ENCODE measurements around the gene CFDP1.

Gene CFDP1

DNA sequence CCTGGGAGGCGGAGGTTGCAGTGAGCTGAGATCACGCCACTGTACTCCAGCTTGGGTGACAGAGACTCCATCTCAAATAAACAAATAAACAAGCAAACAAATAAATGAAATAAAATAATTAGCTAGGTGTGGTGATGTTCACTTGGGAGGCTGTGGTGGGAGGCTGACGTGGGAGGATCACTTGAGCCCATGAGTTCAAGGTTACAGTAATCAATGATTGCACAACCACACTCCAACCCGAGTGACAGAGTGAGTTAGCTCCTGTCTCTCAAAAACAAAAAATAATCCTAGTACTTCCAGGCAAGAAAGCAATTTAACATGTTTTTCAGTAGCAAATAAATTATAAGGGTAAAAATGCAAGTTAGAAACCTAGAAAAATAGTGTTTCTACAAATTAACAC is 26.4 kb downstream of the CFDP1 start:
- DNase-seq (ENCODE audit: low read depth): no peak

DNA sequence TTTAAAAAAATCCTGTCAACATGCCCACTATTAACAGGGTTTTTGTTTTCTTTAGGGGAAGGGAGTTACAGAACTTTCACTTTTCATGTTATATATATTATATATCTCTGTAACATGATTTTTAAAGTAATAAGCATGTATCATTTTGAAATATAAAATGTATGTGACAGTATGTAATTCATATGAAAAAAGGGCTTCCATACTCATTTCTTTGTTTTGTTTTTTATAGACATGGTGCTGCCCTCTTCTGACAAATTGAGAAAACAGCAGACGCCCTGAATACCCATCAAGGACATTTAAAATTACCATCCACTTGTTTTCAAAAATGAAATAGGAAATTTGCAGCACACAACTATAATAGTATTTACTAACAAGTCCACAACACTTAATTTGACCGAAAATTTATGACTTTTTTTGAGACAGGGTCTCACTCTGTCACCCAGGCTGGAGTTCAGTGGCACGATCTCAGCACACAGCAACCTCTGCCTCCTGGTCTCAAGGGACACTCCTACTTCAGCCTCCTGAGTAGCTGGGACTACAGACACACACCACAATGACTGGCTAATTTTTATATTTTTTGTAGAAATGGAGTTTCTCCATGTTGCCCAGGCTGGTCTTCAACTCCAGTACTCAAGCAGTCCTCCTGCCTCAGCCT is 30.4 kb downstream of the CFDP1 start:
- no peak for DNase-seq (ENCODE audit: low read depth)

- no peak for DNase-seq (ENCODE audit: low read depth)
Observed at GRCh38 chr16:75402159-75402820, 31.0 kb downstream of the CFDP1 start.

DNA sequence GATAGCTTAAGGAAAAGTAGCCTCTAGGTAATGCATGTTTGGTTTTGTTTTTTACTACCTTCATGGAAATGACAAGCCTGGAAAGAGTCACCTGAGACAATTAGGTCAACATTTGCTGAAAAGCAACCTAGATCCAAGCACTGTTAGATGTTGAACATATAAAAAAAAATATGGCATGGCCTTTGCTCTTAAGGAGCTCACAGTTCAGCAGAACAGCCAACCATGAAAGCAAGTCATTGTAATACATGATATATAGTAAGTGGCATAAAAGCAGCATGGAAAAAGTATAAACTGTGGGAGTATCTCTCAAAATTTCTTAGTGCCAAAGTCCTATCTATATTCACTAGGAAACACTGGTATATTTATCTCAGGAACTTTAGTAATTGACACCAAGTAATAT is 31.6 kb downstream of the CFDP1 start:
- DNase-seq (ENCODE audit: low read depth): no peak

- DNase-seq (ENCODE audit: low read depth): no peak
Observed at GRCh38 chr16:75398333-75398732, 35.0 kb downstream of the CFDP1 start.

DNA sequence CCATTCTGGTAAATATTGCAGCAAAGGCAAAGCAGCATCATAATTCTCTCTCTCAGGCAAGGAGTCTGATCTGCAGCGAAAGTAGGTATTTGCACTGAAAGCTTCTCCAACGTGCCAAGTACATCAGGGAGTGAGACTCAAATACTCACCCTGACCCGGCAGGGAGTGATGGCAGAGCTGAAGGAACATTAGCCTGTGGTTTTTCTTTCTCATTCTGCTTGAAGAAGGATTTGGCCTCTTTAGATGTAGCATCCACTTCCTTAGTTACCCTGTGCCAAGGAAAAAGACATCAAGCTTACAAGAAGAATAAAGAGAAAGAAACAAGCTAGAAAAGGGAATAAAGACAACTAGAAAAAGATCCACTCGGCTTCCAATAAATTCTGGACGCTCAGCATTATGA is 38.4 kb downstream of the CFDP1 start:
- no peak for DNase-seq (ENCODE audit: low read depth)

- DNase-seq (ENCODE audit: low read depth): no peak
Observed at GRCh38 chr16:75392906-75393305, 40.4 kb downstream of the CFDP1 start.

- DNase-seq (ENCODE audit: low read depth): no peak
Observed at GRCh38 chr16:75390926-75391653, 42.2 kb downstream of the CFDP1 start.

GRCh38 chr16:75389096-75389690 is 44.1 kb downstream of the CFDP1 start:
- no peak for DNase-seq (ENCODE audit: low read depth)

- DNase-seq (ENCODE audit: low read depth): no peak
Observed at GRCh38 chr16:75387951-75388350, 45.4 kb downstream of the CFDP1 start.

- DNase-seq (ENCODE audit: low read depth): no peak
Observed at GRCh38 chr16:75385507-75386152, 47.7 kb downstream of the CFDP1 start.

DNA sequence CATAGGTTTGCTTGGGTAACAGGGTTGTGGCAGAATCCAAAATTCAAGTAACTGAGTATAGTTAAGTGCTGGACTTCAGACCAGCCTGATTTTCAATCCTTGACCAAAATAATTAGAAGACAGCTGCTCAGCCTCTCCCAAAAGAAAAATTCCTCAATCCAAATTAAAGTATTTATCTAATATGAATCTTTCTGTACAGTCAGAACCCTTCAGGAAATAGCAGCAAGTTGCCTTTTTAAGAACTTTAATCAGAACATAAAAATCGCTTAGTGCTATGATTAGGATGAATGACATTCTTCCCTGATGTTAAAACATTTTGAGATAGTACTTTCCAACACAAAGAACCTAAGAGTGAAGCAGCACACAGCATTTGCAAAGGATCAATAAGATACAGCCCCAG is 50.2 kb downstream of the CFDP1 start:
- DNase-seq (ENCODE audit: low read depth): no peak

- DNase-seq (ENCODE audit: low read depth): no peak
Observed at GRCh38 chr16:75382611-75383010, 50.7 kb downstream of the CFDP1 start.

GRCh38 chr16:75380870-75381269 is 52.4 kb downstream of the CFDP1 start:
- DNase-seq (ENCODE audit: low read depth): no peak

DNA sequence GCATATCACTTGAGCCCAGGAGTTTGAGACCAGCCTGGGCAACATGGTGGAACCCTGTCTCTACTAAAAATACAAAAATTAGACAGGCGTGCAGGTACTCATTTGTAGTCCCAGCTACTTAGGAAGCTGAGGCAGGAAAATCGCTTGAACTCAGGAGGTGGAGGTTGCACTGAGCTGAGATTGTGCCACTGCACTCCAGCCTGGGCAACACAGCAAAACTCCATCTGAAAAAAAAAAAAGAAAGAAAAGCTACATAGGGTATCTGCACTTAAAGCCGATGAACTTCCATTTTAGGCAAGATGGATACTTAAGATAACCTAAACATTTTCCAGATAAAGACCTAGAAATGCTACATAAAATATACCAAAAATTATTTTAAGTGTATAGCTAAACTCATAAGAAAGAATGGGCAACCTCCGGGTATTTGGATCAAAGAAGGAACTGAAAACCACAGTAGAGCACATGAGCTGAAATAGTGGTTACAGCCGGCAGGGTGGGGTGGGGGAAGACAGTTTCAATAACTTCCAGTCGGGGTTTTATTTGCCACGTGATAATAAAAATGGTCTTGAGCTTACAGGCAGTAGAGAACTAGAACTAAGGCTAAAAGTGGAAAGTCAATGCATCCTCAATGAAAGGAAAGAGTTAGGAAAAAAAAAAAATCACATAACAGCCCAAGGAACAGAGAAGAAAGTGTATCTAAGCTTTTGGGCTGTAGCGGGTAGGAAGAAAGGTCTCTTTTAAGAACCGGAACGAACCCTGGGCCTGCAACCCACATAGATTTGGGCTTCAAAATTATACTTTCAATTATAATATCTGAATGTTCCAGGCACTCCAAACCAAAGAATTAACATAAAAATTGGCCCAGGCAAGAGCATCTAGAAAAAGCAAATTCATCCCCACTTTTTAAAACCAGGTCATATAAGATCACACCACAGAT is 53.1 kb downstream of the CFDP1 start:
- peak; percentile 41 for DNase-seq (ENCODE audit: low read depth)

DNA sequence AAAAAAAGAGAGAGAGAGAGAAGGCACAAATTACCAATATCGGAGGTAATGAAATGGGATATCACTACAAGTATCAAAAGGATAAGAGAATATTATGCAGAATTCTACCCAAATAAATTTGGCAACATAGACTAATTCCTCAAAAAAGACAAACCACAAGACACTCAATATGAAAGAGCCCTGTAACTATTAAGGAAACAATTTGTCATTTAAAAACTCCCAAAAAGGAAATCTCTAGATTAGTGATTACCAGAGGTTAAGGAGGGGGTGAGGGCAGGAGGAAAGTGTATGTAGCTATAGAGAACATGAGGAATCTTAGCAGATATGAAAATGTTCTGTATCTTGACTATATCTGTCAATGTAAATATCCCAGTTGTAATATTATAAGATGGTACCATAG is 54.0 kb downstream of the CFDP1 start:
- no peak for DNase-seq (ENCODE audit: low read depth)

DNA sequence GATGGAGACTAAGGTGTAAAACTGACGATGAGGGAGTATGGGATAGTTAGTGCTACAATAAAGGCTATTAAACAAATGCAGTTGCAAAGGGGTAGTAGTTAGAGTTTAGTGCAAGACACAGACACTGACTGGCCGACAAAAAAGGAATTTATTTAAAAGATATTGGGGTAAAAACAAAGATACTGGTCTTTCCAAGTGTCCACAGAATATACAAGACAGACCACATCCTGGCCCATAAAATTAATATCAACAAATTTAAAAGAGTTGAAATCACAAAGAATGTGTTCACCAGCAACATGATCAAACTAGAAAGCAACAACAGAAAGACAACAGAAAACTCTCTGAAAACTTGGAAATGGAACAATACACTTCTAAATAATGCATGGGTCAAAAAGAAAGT is 54.7 kb downstream of the CFDP1 start:
- DNase-seq (ENCODE audit: low read depth): no peak

GRCh38 chr16:75377729-75378386 is 55.4 kb downstream of the CFDP1 start:
- no peak for DNase-seq (ENCODE audit: low read depth)

DNA sequence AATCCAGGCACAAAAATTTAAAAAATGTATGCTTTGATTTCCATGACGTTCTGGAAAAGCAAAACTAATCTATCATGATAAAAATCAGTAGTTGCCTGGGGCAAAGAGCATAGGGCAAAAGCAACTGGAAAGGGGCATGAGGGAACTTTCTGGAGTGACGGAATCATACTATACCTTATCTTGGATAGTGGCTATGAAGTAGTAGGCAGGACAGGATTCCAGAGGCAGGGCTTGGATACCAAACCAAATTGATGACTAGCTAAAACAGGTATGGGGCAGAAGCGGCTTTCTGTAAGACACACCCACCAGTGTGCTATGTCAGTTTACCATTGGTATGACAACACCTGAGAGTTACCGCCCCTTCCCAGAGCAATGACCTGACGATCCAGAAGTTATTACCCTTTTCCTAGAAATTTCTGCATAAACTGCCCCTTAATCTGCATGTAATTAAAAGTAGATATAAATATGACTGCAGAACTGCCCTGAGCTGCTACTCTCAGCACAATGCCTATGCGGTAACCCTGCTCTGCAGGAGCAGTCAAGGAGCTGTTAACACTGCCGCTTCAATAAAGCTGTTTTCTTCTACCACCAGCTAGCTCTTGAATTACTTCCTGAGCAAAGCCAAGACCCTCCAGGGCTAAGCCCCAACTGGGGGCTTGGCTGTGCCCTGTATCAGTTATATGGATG is 56.7 kb downstream of the CFDP1 start:
- no peak for DNase-seq (ENCODE audit: low read depth)

DNA sequence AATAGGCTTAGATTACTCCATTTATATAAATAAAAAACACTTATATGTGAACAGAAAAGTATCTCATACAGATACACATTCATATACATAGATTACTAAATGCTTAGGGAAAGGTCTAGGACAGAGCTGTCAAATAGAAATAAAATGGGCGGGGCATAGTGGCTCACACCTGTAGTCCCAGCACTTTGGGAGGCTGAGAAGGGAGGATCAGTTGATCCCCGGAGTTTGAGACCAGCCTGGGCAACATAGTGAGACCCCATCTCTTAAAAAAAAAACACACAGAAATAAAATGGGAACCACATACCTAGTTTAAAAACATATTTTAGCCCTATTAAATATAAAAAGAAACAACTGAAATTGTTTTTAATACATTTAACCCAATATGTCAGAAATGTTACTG is 58.9 kb downstream of the CFDP1 start:
- DNase-seq (ENCODE audit: low read depth): no peak
